NCI-H1694 (cell line): ENCODE results near the gene BMPER.

Experiments used
- DNase-seq: peaks from one replicate; lab custom pipeline; 2025; lab: John Stamatoyannopoulos, UW

The BMPER gene

DNA sequence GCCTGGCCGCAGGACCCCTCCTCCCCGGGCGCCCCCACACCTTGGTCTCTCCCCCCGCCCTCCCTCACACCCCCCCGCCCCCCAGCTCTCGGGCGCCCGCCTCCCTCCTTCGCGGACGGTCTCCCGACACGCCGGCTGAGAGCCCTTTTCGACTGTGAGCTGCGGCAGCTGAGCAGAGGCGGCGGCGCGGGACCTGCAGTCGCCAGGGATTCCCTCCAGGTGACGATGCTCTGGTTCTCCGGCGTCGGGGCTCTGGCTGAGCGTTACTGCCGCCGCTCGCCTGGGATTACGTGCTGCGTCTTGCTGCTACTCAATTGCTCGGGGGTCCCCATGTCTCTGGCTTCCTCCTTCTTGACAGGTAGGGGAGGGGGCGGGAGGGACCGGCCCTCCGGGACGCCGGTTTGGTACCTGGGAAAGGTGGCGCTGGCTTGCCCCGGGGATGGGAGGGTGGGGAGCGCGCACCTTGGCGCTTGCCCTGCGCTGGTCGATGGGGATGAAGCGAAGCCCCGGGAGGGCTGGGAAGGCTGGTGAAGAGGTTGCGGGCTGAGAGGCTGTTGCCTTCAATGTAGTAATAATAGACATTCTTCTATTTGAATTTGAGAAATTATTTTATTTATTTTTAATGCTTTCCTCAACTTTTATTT lies at the start of gene BMPER:
Gene BMPER (plus strand): TSS at position 151 of the 644 bp plus-strand sequence. CDS start 75 bp downstream, at position 226.
- no peak for DNase-seq

- no peak for DNase-seq
Observed at GRCh38 chr7:33861947-33862346, 43.4 kb upstream of the BMPER start.

DNA sequence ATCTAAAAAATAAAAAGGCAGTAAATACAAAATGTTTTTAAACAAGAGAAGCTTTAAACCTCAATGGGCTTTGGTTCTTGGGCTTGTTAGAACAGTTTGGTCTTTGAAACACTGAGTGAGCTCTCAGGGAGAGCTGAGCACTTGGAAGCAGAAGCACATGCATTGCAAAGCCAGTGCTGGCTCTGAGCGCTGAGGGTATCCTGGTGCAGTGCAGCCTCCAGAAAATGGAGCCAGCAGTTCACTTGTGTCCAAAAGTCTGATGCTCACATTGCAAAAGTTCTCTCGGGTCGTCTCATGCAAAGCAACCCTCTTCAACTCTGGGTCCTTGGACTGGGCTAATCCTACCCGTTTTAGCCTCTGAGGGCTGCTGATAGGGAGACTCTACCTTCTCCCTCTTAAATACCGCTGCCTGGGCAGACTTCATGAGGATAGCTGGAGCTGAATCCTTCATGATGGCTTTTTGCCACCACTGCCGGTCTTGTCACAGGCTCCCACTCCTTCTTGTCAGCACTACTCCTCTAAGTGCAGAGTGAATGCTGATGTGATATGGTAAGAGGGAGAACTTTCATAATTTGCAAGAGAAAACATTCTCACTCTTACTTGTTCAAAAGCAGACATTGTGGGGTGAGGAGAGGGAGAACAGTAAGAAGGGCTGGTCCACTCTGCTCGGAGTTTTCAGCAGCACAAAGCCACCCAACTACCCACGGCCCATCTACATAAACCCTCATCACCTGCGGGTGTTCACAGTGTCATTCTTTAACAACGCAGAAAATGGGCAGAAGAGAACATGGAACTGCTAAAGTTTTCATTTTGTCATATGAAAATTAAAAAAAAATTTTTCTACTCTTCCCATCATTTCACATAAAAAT lies 42.2 kb upstream of the BMPER start:
- DNase-seq: no peak

- DNase-seq: no peak
Observed at GRCh38 chr7:33868166-33868565, 37.2 kb upstream of the BMPER start.

DNA sequence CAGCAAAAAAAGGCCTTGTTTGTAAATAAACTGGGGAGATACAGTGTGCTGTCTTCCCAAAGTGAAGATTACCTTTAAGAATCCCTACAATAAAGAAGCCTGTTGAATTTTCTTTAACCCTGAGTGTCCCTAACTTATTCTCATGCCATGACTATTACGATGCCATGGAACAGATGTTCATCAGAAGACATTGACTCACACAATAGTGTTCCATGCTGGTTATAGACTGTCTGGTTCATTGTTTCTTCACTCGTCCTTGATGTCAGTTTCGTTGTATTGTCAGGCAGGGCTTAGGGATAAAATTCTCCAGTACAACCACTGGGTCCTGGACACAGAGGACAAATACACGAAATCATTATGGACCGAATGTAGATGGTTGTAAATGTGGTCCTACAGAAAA lies 36.2 kb upstream of the BMPER start:
- DNase-seq: no peak

- no peak for DNase-seq
Observed at GRCh38 chr7:33870120-33870519, 35.2 kb upstream of the BMPER start.

DNA sequence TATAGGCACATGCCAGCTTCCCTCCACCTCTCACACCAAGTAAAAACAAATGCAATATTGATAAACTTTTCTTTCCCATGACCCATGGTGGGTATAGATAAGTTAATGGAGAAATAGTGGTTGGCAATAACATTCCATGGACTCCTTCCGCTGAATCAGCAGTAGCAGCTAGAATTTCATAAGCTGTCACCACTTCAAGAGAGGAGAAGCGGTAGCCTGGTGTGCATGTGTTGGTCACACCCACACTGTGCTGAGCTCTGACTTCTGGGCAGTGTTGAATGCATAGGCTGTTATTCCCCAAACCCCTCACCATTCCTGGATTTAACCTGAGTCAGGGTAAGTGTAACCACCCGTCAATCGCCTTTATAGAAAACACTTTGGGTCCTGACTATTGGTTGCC lies 32.5 kb upstream of the BMPER start:
- no peak for DNase-seq

DNA sequence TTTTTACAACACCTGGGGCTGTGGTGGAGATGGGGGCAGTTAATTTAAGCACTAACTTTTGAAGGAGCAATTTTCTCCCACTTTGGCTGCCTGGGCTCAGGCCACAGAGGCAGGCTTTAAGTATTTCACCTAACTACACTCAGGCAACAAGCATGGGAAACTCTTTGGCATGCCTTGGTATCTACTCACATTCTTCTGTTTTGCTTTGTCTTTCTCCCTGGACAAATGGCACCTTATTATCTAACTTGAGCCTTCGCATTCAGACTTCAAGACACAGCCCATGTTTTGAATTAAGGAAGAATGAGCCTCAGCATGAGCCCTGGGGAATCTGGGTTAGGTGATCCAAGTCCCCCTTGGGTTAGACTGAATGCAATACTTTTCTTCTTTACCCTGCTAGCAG lies 31.8 kb upstream of the BMPER start:
- DNase-seq: no peak

DNA sequence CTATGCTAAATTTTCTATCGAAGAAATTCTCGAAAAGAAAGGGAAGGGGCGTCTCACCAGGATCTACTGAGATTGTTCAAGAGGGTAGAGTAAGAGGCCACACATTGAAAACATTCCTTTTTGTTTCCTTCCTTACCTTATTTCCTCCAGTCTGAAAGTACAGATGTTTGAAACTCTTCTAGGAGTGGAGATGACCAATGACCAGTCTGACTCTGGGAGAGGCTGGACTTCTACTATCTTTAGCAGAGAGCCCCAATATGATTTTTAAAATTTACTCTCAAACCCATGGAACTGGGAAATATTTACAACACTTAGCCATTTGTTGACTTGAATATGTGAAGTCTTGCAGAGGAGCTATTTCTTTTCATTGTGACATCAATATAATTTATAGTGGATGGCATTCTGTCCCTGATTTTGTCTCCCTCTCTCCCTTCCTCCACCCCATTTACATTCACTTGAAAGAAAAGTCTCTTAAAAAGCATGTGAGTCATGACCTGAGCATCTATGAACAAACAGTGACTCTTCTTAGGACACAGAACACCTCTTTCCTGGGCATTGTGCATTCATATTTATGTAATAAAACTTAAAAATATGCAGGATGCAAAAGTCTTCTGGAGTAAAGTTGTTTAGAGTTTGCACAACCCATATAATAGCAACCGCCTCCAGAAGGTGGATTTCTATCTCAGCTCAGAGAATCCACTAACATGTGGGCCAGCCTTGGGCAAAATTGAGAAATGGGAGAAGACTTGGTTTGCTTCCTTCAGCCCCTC lies 31.2 kb upstream of the BMPER start:
- DNase-seq: no peak

DNA sequence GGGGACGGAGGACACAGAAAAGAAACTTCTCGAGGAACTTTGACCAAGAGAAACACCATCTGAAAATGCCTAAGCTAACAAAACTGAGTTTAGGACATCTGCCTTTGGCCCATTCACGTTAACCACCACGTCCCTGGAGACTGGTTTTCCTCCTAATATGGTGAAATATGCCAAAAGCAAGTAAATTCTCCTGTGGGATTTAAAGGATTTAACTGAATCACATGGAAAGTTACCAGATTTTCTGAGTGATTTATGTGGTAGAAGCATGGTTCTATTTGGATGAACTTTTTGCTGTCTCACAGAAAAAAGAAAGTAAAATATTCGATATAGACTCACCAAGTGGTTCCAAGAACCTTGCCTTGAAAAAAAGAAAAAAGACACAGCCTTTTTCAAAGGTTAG lies 30.4 kb upstream of the BMPER start:
- no peak for DNase-seq

DNA sequence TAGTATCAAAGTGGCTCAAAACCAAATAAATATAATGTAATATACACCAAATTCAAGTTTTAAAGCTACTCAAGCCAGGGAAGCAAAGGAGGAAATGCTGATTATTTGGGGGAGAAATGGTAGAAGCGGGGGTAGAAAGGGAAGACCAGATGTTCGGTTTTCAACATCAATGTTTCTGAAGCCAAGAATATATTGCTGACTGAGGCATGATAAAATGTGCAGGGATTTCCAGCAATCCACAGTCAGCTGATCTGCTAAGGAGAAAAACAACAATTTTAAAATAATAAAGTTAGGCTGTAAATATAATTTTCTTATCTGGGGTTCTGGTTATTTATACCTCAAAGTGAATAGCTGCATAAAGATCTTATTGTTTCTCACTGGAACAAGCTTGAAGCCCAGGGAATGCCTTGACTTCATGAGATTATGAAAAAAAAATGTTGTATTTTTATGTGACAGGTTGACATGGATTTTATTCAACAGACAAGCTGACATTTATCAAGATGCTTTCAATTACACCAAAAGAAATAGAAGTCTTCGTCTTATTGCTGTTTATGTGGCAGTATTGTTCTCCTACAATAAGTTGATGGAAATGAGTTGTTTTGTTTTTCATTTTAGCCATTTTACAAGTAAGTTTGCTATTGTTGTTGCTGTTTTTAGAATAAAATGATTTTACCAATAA lies 28.6 kb upstream of the BMPER start:
- no peak for DNase-seq

DNA sequence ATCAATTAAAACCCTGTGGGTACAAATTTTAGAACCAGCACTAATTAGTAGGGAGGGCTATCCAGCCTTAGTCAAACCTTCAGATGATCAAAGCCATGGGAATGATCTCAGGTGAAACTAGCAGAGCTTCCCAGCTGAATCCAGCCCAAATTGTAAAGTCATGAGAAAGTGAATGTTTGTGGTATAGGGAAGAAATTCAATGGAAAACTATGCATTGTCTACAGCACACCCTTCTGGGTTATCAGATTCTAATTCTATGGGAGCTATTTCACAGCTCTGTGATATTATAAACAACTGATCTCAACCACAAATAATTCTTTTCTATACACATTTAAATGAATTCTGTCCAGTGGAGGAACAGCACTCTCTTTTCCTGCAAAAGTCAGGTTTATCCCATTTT lies 24.6 kb upstream of the BMPER start:
- no peak for DNase-seq

DNA sequence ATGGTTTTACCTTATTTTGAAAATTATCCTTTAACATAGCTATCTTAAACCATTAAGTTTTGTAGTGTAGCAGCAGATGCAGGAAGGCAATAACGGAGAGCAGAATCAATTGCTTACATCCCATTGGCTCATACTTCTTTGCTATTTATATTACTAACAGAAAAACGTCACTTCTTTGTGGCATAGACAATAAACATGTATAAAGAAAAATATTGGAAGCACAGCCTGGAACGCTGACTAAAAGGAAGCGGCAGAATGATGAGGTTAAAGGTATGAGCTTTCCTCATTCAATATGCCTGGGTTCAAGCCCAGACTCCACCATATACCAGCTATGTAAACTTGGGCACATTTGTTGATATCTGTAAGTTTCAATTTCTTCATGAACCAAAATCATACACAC lies 24.0 kb upstream of the BMPER start:
- DNase-seq: no peak

DNA sequence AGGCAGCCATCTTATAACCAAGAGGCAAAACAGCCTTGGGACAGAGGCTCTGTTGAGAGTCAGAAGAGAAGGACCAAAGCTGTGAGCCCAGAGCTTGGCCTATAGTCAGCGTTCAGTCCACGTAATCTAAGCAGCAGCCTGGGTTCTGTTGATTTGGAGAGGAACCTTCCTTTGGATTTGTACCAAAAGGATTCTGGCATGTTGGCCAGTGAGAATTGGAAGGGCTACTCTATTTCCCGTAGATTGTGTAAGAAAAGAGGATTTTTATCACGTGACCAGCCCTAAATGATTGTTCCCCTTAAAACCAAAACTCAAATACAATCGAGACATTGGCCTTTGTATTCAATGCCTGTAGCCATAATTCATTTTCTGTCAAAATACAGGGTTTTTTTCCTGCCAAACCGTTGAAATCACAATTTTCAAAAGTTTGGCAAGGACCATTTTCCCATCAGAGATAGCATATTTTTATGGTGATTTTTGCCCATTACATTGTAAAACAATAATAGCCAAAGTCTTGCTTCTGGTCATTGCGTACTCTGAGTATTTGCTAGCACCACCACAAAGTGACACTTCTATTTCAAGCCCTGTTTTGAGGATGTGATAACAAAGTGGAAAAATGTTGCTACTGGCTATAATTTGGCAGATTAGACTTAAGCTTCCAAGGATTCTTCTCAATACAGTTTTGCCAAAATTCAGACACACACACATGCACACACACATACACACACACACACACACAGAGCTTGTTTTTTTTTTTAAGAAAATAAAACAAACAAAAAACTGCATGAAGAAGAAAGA lies 23.1 kb upstream of the BMPER start:
- no peak for DNase-seq

DNA sequence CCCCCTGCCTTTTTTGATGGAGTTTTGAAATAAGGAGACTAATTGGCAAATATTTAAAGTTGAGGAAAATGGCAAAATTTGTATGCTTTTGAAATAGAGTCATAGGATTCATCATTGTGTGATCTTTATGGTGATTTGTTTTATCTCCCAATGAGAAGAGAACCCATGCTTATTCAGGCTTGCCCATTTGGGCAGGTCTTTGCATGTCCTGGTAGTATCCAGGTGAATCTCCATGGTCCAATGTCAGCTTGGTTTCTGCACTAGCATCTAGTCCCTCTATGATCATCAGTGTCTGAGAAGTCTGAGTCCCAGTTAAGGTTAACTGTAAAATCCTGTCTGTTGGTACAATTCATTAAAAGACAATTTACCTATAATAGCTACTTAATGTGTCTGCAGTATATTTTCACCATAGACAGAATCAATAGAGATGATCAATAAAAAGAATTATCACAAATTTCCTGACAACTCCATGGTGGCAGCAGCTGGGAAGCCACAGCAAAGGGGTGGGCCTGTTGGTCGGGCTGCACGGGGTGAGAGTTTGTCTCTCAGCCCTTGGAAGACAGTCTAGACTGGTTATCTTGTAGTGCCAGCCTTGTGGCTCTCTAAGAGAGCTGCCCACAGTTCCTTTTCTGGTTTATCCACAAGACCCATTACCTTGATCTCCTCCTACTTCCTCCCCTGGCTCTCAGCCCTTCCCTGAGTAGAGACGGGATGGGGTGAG lies 22.2 kb upstream of the BMPER start:
- DNase-seq: no peak

GRCh38 chr7:33883671-33883965 lies 21.7 kb upstream of the BMPER start:
- no peak for DNase-seq

DNA sequence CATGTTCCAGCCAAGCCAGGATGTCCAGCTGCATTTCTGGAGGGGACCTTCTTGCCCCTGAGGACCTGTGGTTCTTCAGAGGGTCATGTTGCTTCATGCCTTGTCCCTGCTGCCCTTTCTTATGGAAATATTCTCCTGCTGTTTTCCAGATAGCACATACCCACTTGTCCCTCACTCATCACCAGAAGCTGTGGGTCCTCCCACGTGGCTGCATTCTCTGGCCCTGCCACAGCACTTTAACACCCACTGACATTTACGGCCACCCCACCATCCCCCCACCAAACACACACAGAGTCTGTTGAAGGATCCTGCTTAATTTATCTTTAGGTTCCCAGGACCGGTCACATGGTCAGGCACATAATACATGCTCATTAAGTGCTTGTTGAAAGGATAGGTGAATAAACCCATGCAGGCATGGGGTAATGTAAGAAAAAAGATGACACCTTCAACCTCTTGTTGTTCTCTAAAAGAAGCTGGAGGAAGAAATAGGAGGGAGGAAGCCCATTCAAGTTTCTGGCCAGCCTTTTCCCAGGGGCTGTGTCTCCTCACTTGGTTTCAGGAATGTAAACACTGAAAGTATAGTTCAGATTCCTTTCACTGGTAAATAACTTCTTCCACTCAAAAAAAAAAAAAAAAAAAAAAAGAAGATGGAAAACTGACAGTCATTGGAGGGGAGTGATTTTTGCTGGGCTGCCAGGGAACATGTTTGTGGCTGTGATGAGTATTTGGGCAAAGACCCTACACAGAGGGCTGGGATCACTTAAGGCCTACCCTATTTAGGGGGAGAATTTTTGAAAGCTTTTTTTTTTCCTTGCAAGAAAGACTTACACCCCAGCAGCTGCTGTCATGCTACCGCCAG lies 19.8 kb upstream of the BMPER start:
- no peak for DNase-seq

- peak; percentile 5 for DNase-seq
Observed at GRCh38 chr7:33886149-33886623, 19.2 kb upstream of the BMPER start.

DNA sequence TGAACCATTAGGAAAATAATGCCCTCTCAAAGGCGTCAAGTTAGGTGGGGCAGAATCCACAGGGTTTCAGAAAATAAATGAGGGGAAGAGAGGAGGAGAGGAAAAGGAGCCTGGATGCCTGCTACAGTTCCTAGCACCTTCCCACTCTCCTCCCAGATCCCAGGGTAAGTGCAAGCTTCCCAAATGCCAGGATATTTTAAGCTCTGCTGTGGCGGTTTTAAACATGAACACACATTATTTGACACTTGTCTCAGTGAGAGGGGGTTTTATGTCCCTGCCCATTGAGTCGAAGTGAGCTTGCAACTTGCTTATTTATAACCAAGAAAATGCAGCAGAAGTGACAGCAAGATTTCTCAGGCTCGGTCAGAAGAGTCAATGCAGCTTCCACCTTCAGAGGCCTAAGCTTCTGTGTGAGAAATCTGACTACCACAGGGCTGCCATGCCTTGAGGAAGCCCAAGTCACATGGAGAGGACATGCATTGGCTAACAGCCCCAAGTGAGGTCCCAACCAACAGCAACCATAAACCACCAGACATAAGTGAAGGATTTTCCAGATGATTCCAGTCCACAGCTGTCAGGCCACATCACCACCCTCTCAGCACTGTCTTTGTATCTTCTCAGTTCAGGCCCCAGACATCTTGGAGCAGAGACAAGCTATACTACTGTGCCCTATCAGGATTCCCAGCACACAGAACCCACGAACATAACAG lies 17.9 kb upstream of the BMPER start:
- DNase-seq: no peak
